IPS DF 6.9 (cell line): ENCODE measurements around the gene TDRD12.
"Not testable (repeated sequence)": the region's sequence is repeated elsewhere in the genome, so short reads cannot be mapped to it uniquely, and the experiment has no call there.

Experiments used
- DNase-seq: peaks from one replicate; pipeline ENCODE4 v3.0.0-alpha.2; 2013; ENCODE audit warnings: low read depth, low spot score
- H3K27ac ChIP-seq: one replicate; pipeline ENCODE4 v1.5.1; 2013; ENCODE audit warnings: low read length, control low read depth
- H3K27me3 ChIP-seq: 2 replicates; pipeline ENCODE4 v1.6.1; 2013; ENCODE audit warnings: mild to moderate bottlenecking, low read length; ENCODE audit not compliant: control insufficient read depth, insufficient read depth
- H3K36me3 ChIP-seq: 2 replicates; pipeline ENCODE4 v1.6.1; 2013; ENCODE audit warnings: low read length; ENCODE audit not compliant: control insufficient read depth, insufficient read depth
- H3K4me1 ChIP-seq: 2 replicates; pipeline ENCODE4 v1.6.1; 2013; ENCODE audit warnings: low read length; ENCODE audit not compliant: control insufficient read depth, insufficient read depth
- H3K4me3 ChIP-seq: 2 replicates; pipeline ENCODE4 v1.5.1; 2013; ENCODE audit warnings: mild to moderate bottlenecking, low read length
- H3K9me3 ChIP-seq: 2 replicates; pipeline ENCODE4 v1.6.1; 2013; ENCODE audit warnings: low read length, inconsistent platforms; ENCODE audit not compliant: control insufficient read depth, insufficient read depth
- WGBS: extraction: QIAGEN DNeasy Blood & Tissue Kit; methylation state at CpG from one replicate; pipeline ENCODE4 v1.1.7; 2013; ENCODE audit warnings: mixed read lengths, missing lambda C conversion rate; ENCODE audit not compliant: insufficient read length, insufficient coverage; 5-methylcytosine and 5-hydroxymethylcytosine counted together

Gene TDRD12

DNA sequence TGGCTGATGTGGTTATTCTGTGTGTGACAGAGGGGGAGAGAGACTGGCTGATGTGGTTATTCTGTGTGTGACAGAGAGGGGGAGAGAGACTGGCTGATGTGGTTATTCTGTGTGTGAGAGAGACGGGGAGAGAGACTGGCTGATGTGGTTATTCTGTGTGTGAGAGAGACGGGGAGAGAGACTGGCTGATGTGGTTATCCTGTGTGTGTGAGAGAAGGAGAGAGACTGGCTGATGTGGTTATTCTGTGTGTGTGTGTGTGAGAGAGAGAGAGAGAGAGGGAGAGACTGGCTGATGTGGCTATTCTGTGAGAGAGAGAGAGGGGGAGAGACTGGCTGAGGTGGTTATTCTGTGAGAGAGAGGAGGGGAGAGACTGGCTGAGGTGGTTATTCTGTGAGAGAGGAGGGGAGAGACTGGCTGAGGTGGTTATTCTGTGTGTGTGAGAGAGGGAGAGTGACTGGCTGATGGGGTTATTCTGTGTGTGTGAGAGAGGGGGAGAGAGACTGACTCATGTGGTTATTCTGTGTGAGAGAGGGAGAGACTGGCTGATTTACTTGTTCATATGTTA is 27.1 kb downstream of the TDRD12 start:
- no CpG with 5 or more reads among the region's 2 CpGs for WGBS

GRCh38 chr19:32748497-32748896 is 28.9 kb downstream of the TDRD12 start:
- Histone ChIP-seq H3K36me3 (no peaks in the 10 kb centered on the region), H3K4me1 (peaks cover 1% of the 10 kb centered on the region; the same call in 1 of the 2 replicates), H3K9me3 (no peaks in the 10 kb centered on the region), H3K27me3 (no peaks in the 10 kb centered on the region), H3K4me3 (no peak overlapping the region), H3K27ac (no peak overlapping the region)
- no CpG with 5 or more reads among the region's 5 CpGs for WGBS
- no peak for DNase-seq

More for the DNA sequence above, 27.1 kb downstream of the TDRD12 start:
- not testable (repeated sequence) for H3K27me3 ChIP-seq, H3K27ac ChIP-seq, H3K36me3 ChIP-seq, H3K9me3 ChIP-seq, DNase-seq, H3K4me1 ChIP-seq, H3K4me3 ChIP-seq

DNA sequence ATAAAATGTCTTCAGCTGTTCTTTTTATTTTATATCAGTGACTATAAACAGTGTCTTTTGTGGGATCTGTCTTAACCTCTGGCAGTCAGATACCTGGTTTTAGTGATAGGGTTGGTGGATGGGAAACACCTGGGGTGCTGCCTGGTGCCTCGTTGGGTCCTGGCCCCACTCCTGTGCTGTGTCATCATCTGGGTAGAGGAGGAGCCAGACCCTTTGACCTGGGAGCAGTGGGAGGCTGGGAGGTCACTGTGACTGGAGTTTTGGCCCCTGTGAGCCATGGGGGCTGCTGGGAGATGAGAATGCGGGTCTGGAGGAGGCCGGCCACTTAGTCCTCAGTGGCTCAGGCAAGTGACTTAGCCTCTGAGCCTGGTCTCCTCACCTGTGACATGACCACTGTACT is 29.4 kb downstream of the TDRD12 start:
- no CpG with 5 or more reads among the region's 3 CpGs for WGBS
- no peak overlapping the region for H3K4me3 ChIP-seq

DNA sequence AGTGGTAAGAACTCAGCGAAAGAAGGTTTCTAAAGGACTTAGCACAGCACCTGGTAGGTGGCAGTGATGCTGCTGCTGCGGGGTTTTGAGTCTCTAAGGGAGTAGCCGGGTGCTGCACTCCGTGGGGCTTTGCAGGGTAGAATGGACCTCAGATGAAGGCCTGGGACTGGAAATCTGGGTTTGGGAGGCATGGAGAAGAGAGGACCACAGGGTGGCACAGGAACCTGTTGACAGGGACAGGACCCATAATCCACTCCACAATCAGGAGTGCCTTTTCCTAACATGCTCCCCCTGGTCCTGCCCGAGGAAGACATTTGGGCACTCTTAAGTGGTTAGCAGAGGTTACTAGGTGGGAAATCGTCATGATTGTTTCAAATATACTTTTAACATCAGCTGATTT is 29.8 kb downstream of the TDRD12 start:
- Histone ChIP-seq H3K36me3 (no peaks in the 10 kb centered on the region), H3K27ac (no peak overlapping the region), H3K4me1 (peaks cover 1% of the 10 kb centered on the region; the same call in 1 of the 2 replicates), H3K27me3 (no peaks in the 10 kb centered on the region), H3K4me3 (no peak overlapping the region), H3K9me3 (no peaks in the 10 kb centered on the region)
- no peak for DNase-seq
- WGBS, result no CpG with 5 or more reads among the region's 6 CpGs

More for the DNA sequence above, 29.4 kb downstream of the TDRD12 start:
- Histone ChIP-seq H3K27me3 (no peaks in the 10 kb centered on the region), H3K36me3 (no peaks in the 10 kb centered on the region), H3K9me3 (no peaks in the 10 kb centered on the region), H3K27ac (no peak overlapping the region), H3K4me1 (peaks cover 1% of the 10 kb centered on the region; the same call in 1 of the 2 replicates)
- no peak for DNase-seq

DNA sequence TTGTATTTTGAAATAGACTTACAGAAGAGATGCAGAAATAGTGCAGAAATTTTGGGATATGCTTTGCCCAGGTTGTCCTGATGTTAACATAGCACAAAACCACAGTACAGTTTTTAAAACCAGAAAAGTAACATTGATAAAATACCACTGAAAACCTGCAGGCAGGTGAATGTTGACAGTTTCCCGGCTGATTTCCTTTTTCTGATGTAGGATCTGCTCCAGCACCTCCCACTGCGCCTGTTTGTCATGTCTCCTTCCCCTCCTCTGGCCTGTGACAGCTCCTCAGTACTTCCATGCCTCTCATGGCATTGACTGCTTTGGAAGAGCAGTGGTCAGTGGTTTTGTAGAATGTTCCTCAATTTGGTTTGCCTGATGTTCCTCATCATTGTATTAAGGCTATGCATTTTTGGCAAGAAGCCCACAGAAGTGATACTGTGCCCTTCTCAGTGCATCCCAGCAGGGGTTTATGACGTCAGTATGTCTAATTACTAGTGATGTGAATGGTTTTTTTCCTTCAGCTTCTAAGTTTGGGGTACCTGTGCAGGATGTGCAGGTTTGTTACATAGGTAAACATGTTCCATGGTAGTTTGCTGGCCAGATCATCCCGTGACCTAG is 31.0 kb downstream of the TDRD12 start:
- Histone ChIP-seq H3K9me3 (no peaks in the 10 kb centered on the region), H3K4me1 (no peaks in the 10 kb centered on the region; the same call in 1 of the 2 replicates), H3K27ac (no peak overlapping the region), H3K36me3 (no peaks in the 10 kb centered on the region), H3K4me3 (no peak overlapping the region), H3K27me3 (no peaks in the 10 kb centered on the region)
- DNase-seq, result no peak
- WGBS, result no CpG with 5 or more reads among the region's 4 CpGs

DNA sequence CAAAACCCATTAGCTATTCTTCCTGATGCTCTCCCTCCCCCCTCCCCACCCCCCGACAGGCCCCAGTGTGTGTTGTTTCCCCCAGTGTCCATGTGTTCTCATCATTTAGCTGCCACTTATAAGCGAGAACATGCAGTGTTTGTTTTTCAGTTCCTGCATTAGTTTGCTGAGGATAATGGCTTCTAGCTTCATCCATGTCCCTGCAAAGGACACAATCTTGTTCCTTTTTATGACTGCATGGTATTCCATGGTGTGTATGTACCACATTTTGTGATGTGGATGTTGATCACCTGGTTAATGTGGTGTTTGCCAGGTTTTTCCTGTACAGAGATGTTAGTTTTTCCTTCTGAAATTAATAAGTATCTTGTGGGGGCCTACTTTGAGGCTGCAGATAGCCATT is 31.5 kb downstream of the TDRD12 start:
- Histone ChIP-seq H3K36me3 (no peaks in the 10 kb centered on the region), H3K9me3 (no peaks in the 10 kb centered on the region), H3K27me3 (no peaks in the 10 kb centered on the region), H3K27ac (no peak overlapping the region), H3K4me1 (no peaks in the 10 kb centered on the region; the same call in 1 of the 2 replicates), H3K4me3 (no peak overlapping the region)
- no peak for DNase-seq
- WGBS, result no CpG with 5 or more reads among the region's 2 CpGs

DNA sequence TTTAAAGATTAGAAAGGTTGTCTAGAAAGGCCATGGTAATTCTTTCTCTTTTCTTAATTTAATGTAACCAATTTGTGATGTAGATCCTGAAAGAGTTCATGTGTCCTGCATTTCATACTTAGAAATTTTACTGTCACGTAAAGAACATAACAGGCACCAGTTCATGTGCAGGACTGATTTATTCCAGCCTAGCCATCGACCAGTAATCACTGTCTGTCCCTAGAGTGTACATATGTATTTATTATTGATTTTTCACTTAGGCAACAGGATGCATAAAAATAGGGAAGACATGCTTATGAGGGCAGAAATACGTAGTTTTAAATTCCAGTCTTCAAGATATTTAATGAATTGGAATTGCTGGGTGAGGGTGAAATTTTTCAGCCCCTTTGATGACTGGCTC is 37.6 kb downstream of the TDRD12 start:
- no peaks in the 10 kb centered on the region for H3K27me3 ChIP-seq
- no peaks in the 10 kb centered on the region for H3K9me3 ChIP-seq
- no peak overlapping the region for H3K27ac ChIP-seq
- H3K4me1 ChIP-seq, result no peaks in the 10 kb centered on the region
- no peaks in the 10 kb centered on the region for H3K36me3 ChIP-seq
- WGBS, result no CpG with 5 or more reads among the region's 3 CpGs
- no peak for DNase-seq
- no peak overlapping the region for H3K4me3 ChIP-seq

GRCh38 chr19:32765365-32765764 is 45.8 kb downstream of the TDRD12 start:
- WGBS, result no CpG with 5 or more reads among the region's 5 CpGs
- H3K4me3 ChIP-seq, H3K27me3 ChIP-seq, H3K36me3 ChIP-seq, H3K9me3 ChIP-seq, H3K27ac ChIP-seq, H3K4me1 ChIP-seq, DNase-seq: not testable (repeated sequence)

DNA sequence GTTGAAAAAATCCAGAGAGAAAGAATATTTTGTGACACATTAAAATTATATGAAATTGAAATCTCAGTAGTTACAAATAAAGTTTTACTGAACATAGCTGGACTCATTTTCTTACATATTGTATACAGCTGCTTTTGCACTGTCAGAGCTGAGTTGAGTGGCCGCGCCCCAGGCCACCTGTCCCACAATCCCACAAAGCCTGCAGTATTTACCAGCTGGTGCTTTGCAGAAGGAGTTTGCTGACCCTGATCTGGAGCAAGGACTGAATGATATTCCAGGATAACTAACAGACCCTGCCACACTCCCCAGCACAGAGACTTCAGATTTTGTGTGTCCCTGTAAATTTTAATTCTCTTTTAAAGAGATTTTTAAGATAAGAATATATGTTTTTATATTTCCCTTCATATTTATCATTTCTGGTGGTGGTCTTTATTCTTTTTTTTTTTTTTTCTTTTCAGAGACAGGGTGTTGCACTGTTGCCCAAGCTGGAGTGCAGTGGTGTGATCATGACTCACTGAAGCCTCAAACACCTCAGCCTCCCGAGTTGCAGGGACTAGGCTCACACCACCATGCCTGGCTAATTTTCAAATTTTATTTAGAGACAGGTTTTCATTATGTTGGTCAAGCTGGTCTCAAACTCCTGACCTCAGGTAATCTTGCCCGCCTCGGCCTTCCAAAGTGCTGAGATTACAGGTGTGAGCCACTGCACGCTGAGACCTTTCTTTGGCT is 48.5 kb downstream of the TDRD12 start:
- no peaks in the 10 kb centered on the region for H3K4me1 ChIP-seq
- no peaks in the 10 kb centered on the region for H3K9me3 ChIP-seq
- no peaks in the 10 kb centered on the region for H3K27me3 ChIP-seq
- no peak overlapping the region for H3K4me3 ChIP-seq
- DNase-seq, result no peak
- H3K27ac ChIP-seq, result no peak overlapping the region
- no CpG with 5 or more reads among the region's 6 CpGs for WGBS
- no peaks in the 10 kb centered on the region for H3K36me3 ChIP-seq

DNA sequence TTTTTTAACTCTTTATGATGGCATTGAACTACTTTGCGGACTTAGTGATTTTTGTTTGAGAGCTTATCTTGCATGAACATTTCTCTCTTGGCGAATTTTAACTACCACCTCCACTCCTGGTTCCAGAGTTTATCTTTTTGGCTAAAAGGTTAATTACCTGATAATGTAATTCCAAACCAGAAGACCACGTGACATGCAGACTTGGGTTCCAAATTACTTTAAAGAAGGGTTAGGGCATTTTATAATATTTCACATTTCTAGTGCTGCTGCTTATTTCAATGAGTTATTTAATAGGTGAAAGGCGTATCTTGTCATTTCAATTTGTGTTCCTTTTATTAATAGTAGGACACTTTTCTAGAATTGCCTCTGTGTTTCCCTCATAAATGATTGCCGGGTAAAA is 52.0 kb downstream of the TDRD12 start:
- H3K27me3 ChIP-seq, result no peaks in the 10 kb centered on the region
- no peaks in the 10 kb centered on the region; the same call in 1 of the 2 replicates for H3K36me3 ChIP-seq
- WGBS, result no CpG with 5 or more reads among the region's 5 CpGs

More for the DNA sequence above, 52.0 kb downstream of the TDRD12 start:
- Histone ChIP-seq H3K4me3 (no peak overlapping the region), H3K9me3 (no peaks in the 10 kb centered on the region), H3K27ac (no peak overlapping the region), H3K4me1 (no peaks in the 10 kb centered on the region)
- DNase-seq, result no peak
